ENCODE results near the gene NLGN1. TPM values are rescaled to one million over a fixed set of nuclear protein-coding genes. Genes with fewer than 3 reads are reported as not detected.

The NLGN1 gene
- total and polyA plus RNA-seq, 2 experiments from 2014 or later, result 14.3 to 20.1 TPM

DNA sequence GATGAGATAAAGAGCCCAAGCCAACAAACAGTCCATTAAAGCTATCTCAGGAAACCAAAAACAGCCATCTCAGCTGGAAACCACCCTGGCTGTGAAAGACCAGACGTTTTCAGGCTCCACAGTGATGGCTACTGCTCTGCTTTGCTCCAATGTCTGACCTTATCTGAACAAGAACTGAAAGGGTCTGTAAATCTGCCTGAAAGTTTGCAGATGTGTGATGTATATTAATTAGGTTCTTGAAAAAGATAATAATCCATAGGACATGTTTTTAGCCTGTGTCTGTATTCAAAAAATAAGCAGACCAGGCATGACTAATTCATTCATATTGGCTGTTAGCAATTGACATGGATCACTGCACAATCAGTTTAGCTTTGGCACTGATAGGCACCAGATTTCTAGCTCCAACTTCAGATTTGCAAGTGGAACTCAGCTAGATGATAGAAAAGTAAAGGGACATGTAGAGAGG is 850.2 kb downstream of the NLGN1 start:
- no peak overlapping the region for H2AFZ ChIP-seq
- no peaks in the 10 kb centered on the region for H3F3A ChIP-seq (ENCODE audit: insufficient read depth)
- in situ Hi-C loops (cut with MboI), result no loop called here
- H3K27me3 ChIP-seq (replicated peaks; ENCODE audit: insufficient read depth), result no peaks in the 10 kb centered on the region
- no peak for DNase-seq
- H3K36me3 ChIP-seq (ENCODE audit: low read depth), result no peaks in the 10 kb centered on the region
- no peaks in the 10 kb centered on the region for H3K9me2 ChIP-seq (ENCODE audit: insufficient read depth)
- H3K27ac ChIP-seq, result no peak overlapping the region
- TF ChIP-seq EZH2phosphoT487 (IDR thresholded peaks at IDR 0.05; ENCODE audit: insufficient read depth, low read depth) (no peak), EZH2 (IDR thresholded peaks at IDR 0.05; ENCODE audit: insufficient read depth, poor library complexity, severe bottlenecking) (no peak)
- no peaks in the 10 kb centered on the region for H3K9me3 ChIP-seq (ENCODE audit: low read depth)
- H3K4me2 ChIP-seq (ENCODE audit: unreplicated experiment), result no peak overlapping the region
- WGBS, 2 experiments (ENCODE audit: low coverage in 1 of 2, low lambda C conversion rate in 2 of 2, missing lambda C conversion rate in 2 of 2), result 17 to 20% methylated on average over 1 of the region's 1 CpG
- no peak overlapping the region for H3K9ac ChIP-seq
- H3K4me3 ChIP-seq, result no peak overlapping the region
- no peaks in the 10 kb centered on the region for H4K20me1 ChIP-seq (ENCODE audit: insufficient read depth)
- peaks cover 16% of the 10 kb centered on the region for H3K4me1 ChIP-seq (ENCODE audit: insufficient read depth)
- no peaks in the 10 kb centered on the region for H3K79me2 ChIP-seq (ENCODE audit: insufficient read depth)

DNA sequence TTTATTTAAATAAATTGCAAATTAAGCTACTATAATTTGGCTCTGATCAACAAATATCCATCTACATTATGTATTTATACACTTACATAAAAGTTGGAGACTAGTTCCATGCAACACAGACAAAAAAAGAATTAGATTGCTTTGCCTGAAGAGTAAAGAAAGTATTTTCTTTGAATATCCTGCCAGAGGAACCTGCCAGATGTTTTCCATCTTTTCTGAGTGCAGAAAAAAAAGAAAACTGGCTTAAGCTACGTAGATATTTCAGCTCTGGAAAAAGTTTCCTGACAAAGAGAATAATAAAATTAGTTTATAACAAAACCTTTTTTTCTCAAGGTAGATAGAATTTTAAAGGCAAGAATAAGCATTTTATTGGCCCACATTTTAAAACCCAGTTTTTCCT is 854.1 kb downstream of the NLGN1 start:
- Histone ChIP-seq H2AFZ (no peak overlapping the region), H4K20me1 (ENCODE audit: insufficient read depth) (no peaks in the 10 kb centered on the region), H3K9ac (no peak overlapping the region), H3K27me3 (replicated peaks; ENCODE audit: insufficient read depth) (no peaks in the 10 kb centered on the region), H3K79me2 (ENCODE audit: insufficient read depth) (no peaks in the 10 kb centered on the region), H3K27ac (no peak overlapping the region), H3F3A (ENCODE audit: insufficient read depth) (no peaks in the 10 kb centered on the region), H3K4me2 (ENCODE audit: unreplicated experiment) (no peak overlapping the region), H3K4me3 (no peak overlapping the region), H3K36me3 (ENCODE audit: low read depth) (no peaks in the 10 kb centered on the region), H3K9me3 (ENCODE audit: low read depth) (no peaks in the 10 kb centered on the region), H3K9me2 (ENCODE audit: insufficient read depth) (no peaks in the 10 kb centered on the region), H3K4me1 (ENCODE audit: insufficient read depth) (no peaks in the 10 kb centered on the region)
- TF ChIP-seq EZH2phosphoT487 (IDR thresholded peaks at IDR 0.05; ENCODE audit: insufficient read depth, low read depth), result no peak
- WGBS, 2 experiments (ENCODE audit: low coverage in 1 of 2, low lambda C conversion rate in 2 of 2, missing lambda C conversion rate in 2 of 2), result 56 to 58% methylated on average over 1 of the region's 1 CpG
- in situ Hi-C loops (cut with MboI), result no loop called here
- DNase-seq, result no peak

GRCh38 chr3:174253196-174253823 is 855.8 kb downstream of the NLGN1 start:
- no peaks in the 10 kb centered on the region for H3F3A ChIP-seq (ENCODE audit: insufficient read depth)
- H3K4me3 ChIP-seq, result no peak overlapping the region
- H2AFZ ChIP-seq, result no peak overlapping the region
- H4K20me1 ChIP-seq (ENCODE audit: insufficient read depth), result no peaks in the 10 kb centered on the region
- no peaks in the 10 kb centered on the region for H3K27me3 ChIP-seq (replicated peaks; ENCODE audit: insufficient read depth)
- WGBS, 2 experiments (ENCODE audit: low coverage in 1 of 2, low lambda C conversion rate in 2 of 2, missing lambda C conversion rate in 2 of 2), result 87 to 88% methylated on average over 3 of the region's 3 CpGs
- H3K9ac ChIP-seq, result no peak overlapping the region
- DNase-seq, result no peak
- no peak for TF ChIP-seq EZH2phosphoT487 (IDR thresholded peaks at IDR 0.05; ENCODE audit: insufficient read depth, low read depth)
- no peak for TF ChIP-seq EZH2 (IDR thresholded peaks at IDR 0.05; ENCODE audit: insufficient read depth, poor library complexity, severe bottlenecking)
- H3K36me3 ChIP-seq (ENCODE audit: low read depth), result no peaks in the 10 kb centered on the region
- no peaks in the 10 kb centered on the region for H3K9me2 ChIP-seq (ENCODE audit: insufficient read depth)
- H3K4me1 ChIP-seq (ENCODE audit: insufficient read depth), result no peaks in the 10 kb centered on the region
- no peaks in the 10 kb centered on the region for H3K79me2 ChIP-seq (ENCODE audit: insufficient read depth)
- H3K4me2 ChIP-seq (ENCODE audit: unreplicated experiment), result no peak overlapping the region
- no peaks in the 10 kb centered on the region for H3K9me3 ChIP-seq (ENCODE audit: low read depth)
- no peak overlapping the region for H3K27ac ChIP-seq
- in situ Hi-C loops (cut with MboI), result no loop called here

DNA sequence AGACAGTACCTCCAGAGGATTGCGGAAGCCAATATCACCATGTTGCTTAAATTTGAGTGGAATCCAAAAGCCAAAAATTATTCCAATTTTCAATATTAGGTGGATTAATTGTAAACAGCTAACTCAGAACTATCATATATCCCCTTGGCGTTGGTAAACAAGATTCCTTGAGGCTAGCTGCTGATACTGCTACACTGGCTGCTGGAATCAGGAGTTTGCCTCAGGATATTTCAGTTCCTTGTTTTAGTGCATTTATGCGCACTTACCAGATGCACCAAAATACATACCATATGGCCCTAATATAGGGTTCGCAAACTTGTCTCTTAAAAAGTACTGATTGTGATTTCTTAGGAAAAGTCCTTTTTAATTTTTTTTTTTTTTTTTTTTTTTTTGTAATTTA is 856.4 kb downstream of the NLGN1 start:
- H3K9me2 ChIP-seq (ENCODE audit: insufficient read depth), result no peaks in the 10 kb centered on the region
- no peaks in the 10 kb centered on the region for H3F3A ChIP-seq (ENCODE audit: insufficient read depth)
- no peak overlapping the region for H3K4me2 ChIP-seq (ENCODE audit: unreplicated experiment)
- in situ Hi-C loops (cut with MboI), result no loop called here
- H3K27me3 ChIP-seq (replicated peaks; ENCODE audit: insufficient read depth), result no peaks in the 10 kb centered on the region
- no peaks in the 10 kb centered on the region for H4K20me1 ChIP-seq (ENCODE audit: insufficient read depth)
- H3K4me3 ChIP-seq, result no peak overlapping the region
- TF ChIP-seq EZH2 (IDR thresholded peaks at IDR 0.05; ENCODE audit: insufficient read depth, poor library complexity, severe bottlenecking) (no peak), EZH2phosphoT487 (IDR thresholded peaks at IDR 0.05; ENCODE audit: insufficient read depth, low read depth) (no peak)
- no peak overlapping the region for H2AFZ ChIP-seq
- H3K79me2 ChIP-seq (ENCODE audit: insufficient read depth), result no peaks in the 10 kb centered on the region
- H3K9me3 ChIP-seq (ENCODE audit: low read depth), result no peaks in the 10 kb centered on the region
- no peaks in the 10 kb centered on the region for H3K4me1 ChIP-seq (ENCODE audit: insufficient read depth)
- no peaks in the 10 kb centered on the region for H3K36me3 ChIP-seq (ENCODE audit: low read depth)
- 90 to 96% methylated on average over 4 of the region's 4 CpGs for WGBS, 2 experiments (ENCODE audit: low coverage in 1 of 2, low lambda C conversion rate in 2 of 2, missing lambda C conversion rate in 2 of 2)
- H3K9ac ChIP-seq, result no peak overlapping the region
- no peak for DNase-seq
- H3K27ac ChIP-seq, result no peak overlapping the region

DNA sequence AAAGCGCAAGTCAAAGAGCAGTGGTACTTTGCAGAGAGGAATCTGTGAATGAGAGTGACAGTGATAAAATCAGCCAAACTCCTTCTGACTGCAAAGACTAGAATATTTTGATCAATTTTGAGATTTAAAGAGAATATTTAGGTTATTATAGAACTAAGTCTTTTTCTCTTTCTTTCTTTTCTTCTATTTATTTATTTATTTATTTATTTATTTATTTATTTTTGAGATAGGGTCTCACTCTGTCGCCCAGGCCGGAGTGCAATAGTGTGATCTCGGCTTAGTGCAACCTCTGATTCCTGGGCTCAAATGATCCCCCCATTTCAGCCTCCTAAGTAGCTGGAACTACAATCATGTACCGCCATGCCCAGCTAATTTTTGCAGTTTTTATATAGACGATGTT is 857.9 kb downstream of the NLGN1 start:
- Histone ChIP-seq H3F3A (ENCODE audit: insufficient read depth) (no peaks in the 10 kb centered on the region), H3K27me3 (replicated peaks; ENCODE audit: insufficient read depth) (no peaks in the 10 kb centered on the region), H3K4me3 (no peak overlapping the region), H3K4me1 (ENCODE audit: insufficient read depth) (no peaks in the 10 kb centered on the region), H3K9ac (no peak overlapping the region), H3K27ac (no peak overlapping the region), H4K20me1 (ENCODE audit: insufficient read depth) (no peaks in the 10 kb centered on the region), H2AFZ (no peak overlapping the region), H3K36me3 (ENCODE audit: low read depth) (no peaks in the 10 kb centered on the region), H3K9me3 (ENCODE audit: low read depth) (no peaks in the 10 kb centered on the region), H3K4me2 (ENCODE audit: unreplicated experiment) (no peak overlapping the region), H3K9me2 (ENCODE audit: insufficient read depth) (no peaks in the 10 kb centered on the region), H3K79me2 (ENCODE audit: insufficient read depth) (no peaks in the 10 kb centered on the region)
- TF ChIP-seq EZH2 (IDR thresholded peaks at IDR 0.05; ENCODE audit: insufficient read depth, poor library complexity, severe bottlenecking), result no peak
- TF ChIP-seq EZH2phosphoT487 (IDR thresholded peaks at IDR 0.05; ENCODE audit: insufficient read depth, low read depth), result no peak
- 88 to 93% methylated on average over 6 of the region's 6 CpGs for WGBS, 2 experiments (ENCODE audit: low coverage in 1 of 2, low lambda C conversion rate in 2 of 2, missing lambda C conversion rate in 2 of 2)
- no peak for DNase-seq
- in situ Hi-C loops (cut with MboI), result no loop called here

Data from GM23248 (cell line).